Mammary epithelial cell (primary cell): ENCODE results near the gene PGLYRP2.

Experiments used
- EZH2 ChIP-seq: IDR thresholded peaks from 2 replicates; pipeline ENCODE4 v1.6.1; 2012; ENCODE audit warnings: low read length, inconsistent platforms, borderline replicate concordance
- TF ChIP-seq, protein P1 (sequence below), 2 donors: IDR thresholded peaks in 1 of 2; conservative IDR thresholded peaks in 1 of 2; 2 replicates each; pipeline ENCODE4 v1.5.1; 2011 to 2012; ENCODE audit warnings: inconsistent platforms in 2 of 2, low read length in 2 of 2, mild to moderate bottlenecking in 2 of 2, control low read depth in 1 of 2, low read depth in 1 of 2; ENCODE audit not compliant: insufficient read depth in 1 of 2; ENCODE audit errors: extremely low read depth in 1 of 2

GRCh38 chr19:15439821-15440641 is 39.3 kb downstream of the PGLYRP2 start:
- TF ChIP-seq, protein P1, sequence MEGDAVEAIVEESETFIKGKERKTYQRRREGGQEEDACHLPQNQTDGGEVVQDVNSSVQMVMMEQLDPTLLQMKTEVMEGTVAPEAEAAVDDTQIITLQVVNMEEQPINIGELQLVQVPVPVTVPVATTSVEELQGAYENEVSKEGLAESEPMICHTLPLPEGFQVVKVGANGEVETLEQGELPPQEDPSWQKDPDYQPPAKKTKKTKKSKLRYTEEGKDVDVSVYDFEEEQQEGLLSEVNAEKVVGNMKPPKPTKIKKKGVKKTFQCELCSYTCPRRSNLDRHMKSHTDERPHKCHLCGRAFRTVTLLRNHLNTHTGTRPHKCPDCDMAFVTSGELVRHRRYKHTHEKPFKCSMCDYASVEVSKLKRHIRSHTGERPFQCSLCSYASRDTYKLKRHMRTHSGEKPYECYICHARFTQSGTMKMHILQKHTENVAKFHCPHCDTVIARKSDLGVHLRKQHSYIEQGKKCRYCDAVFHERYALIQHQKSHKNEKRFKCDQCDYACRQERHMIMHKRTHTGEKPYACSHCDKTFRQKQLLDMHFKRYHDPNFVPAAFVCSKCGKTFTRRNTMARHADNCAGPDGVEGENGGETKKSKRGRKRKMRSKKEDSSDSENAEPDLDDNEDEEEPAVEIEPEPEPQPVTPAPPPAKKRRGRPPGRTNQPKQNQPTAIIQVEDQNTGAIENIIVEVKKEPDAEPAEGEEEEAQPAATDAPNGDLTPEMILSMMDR (conservative IDR thresholded peaks at IDR 0.05 in 1 of 2, IDR thresholded peaks at IDR 0.05 in 1 of 2; ENCODE audit: extremely low read depth in 1 of 2, insufficient read depth in 1 of 2, low read depth in 1 of 2, low read length in 2 of 2) = no peak
- no peak for TF ChIP-seq EZH2
